Heart left ventricle (tissue), 16 donors: Measurements from ENCODE around the gene SPATA2. TPM values are rescaled to one million over a fixed set of nuclear protein-coding genes. Genes with fewer than 3 reads are reported as not detected.
A peak's percentile ranks its signal among the peaks of the same experiment; 100 is the strongest.

Source experiments
- ATAC-seq, 4 donors: fragments of 200-7000 bp; cut with Tn5 transposase; one replicate each; pipeline ENCODE4 v1.9.1; 2020 to 2022; ENCODE audit warnings: moderate library complexity in 4 of 4, mild to moderate bottlenecking in 3 of 4, moderate number of reproducible peaks in 1 of 4
- DNase-seq, 5 donors: peaks; one replicate each; pipeline ENCODE4 v3.0.0-alpha.2; 2020
- H3K27ac ChIP-seq, 12 donors: fragments of 200-600 bp; sonication (generic) in 4 of 12; one replicate each; pipeline versions ENCODE4 v1.5.0 to v1.8.0; 2016 to 2022; ENCODE audit warnings: mild to moderate bottlenecking in 2 of 12
- H3K27me3 ChIP-seq, 9 donors: fragments of 200-600 bp; sonication (generic) in 2 of 9; one replicate each; pipeline versions ENCODE4 v1.5.1 to v1.8.0; 2016 to 2022; ENCODE audit warnings: mild to moderate bottlenecking in 3 of 9
- H3K36me3 ChIP-seq, 9 donors: fragments of 200-600 bp; sonication (generic) in 2 of 9; one replicate each; pipeline versions ENCODE4 v1.5.0 to v1.8.0; 2018 to 2022; ENCODE audit warnings: mild to moderate bottlenecking in 2 of 9
- H3K4me1 ChIP-seq, 12 donors: fragments of 200-600 bp; sonication (generic) in 4 of 12; one replicate each; pipeline versions ENCODE4 v1.5.0 to v1.8.0; 2016 to 2022; ENCODE audit warnings: mild to moderate bottlenecking in 3 of 12
- H3K4me3 ChIP-seq, 12 donors: fragments of 200-600 bp; sonication (generic) in 4 of 12; one replicate each; pipeline versions ENCODE4 v1.5.0 to v1.8.0; 2017 to 2022; ENCODE audit warnings: mild to moderate bottlenecking in 9 of 12, moderate library complexity in 4 of 12
- H3K9me3 ChIP-seq, 12 donors: fragments of 200-600 bp; sonication (generic) in 4 of 12; one replicate each; pipeline versions ENCODE4 v1.5.0 to v1.8.0; 2016 to 2022; ENCODE audit warnings: mild to moderate bottlenecking in 1 of 12
- POLR2A ChIP-seq, 2 donors: fragments of 450-650 bp; IDR thresholded peaks; one replicate each; pipeline ENCODE4 v1.6.1; 2017; ENCODE audit warnings: antibody characterized with exemption in 2 of 2, mild to moderate bottlenecking in 2 of 2, moderate library complexity in 2 of 2
- WGBS, 4 donors: extraction: QIAGEN DNeasy Blood & Tissue Kit in 2 of 4; methylation state at CpG; one replicate each; pipeline versions ENCODE4 v1.1.5 to v1.1.7; 2013 to 2018; 5-methylcytosine and 5-hydroxymethylcytosine counted together
- intact Hi-C, 10 donors: fragments of 100-400 bp; cut with DNase I; formaldehyde crosslinking; loops; one replicate each; pipeline versions ENCODE4 v1.11.1 to v1.14.2; 2022
- polyA plus RNA-seq, 2 donors: library from polyadenylated mRNA; stranded (reverse); fragments of 200-250 nt; gene quantifications; one replicate each; pipeline ENCODE4 v1.2.3, GENCODE V29; 2013
- total RNA-seq, 9 donors: library from RNA; depleted of rRNA in 2 of 9; stranded (reverse); fragments of >200 nt in 2 of 9; fragmentation: NEBNext Ultra II Directional in 3 of 9; extraction: Animal tissue kit (Norgen Biotek cat#: 25700) in 3 of 9; gene quantifications; one replicate each; pipeline versions ENCODE4 v1.1.0 to v1.2.4, GENCODE V29; 2016 to 2023
- TF ChIP-seq, protein P1 (sequence below), 12 donors: fragments of 200-600 bp; sonication (generic) in 4 of 12; IDR thresholded peaks; one replicate each; pipeline versions ENCODE4 v1.5.0 to v1.8.0; 2018 to 2022; ENCODE audit warnings: antibody characterized with exemption in 12 of 12, mild to moderate bottlenecking in 5 of 12
- donor health status: ischemic (EF 13 %, LVEDD 7.1; RV severe dilation, severe dysfunction).
- donor health status: healthy with polysubstance abuse.
- donor health status: DM: no; HTN: yes; CAD: no.
- donor health status: DM: no; HTN: no; CAD: no.
- donor health status: ischemic (EF 25% LVEDD 6.9; RV normal size, moderate dysfunction).
- donor health status: ischemic (EF 25% LVEDD 5.7; RV mildly dilated, moderate dysfunction).
- donor health status: healthy.
- donor health status: DM: yes; HTN: yes; CAD: no.
- donor health status: ischemic (EF 35%, LVEDD 5.7; RV mildly dilated, moderate dysfunction).
- donor health status: nonischemic (EF 11% LVEDD 7.7; RV severe dilation, severe dysfunction).
- donor health status: DM: yes; HTN: yes; CAD: no.
- donor health status: PGD.
- donor health status: ischemic (EF 29% LVEDD 5.4; RV normal size, mild dysfunction).
- donor health status: nonischemic (EF 23%, LVEDD 6.1; RV moderate dilation, normal function).

SPATA2 gene
- total and polyA plus RNA-seq, 11 donors, result 4.3 to 9.3 (median 7.8) TPM

DNA sequence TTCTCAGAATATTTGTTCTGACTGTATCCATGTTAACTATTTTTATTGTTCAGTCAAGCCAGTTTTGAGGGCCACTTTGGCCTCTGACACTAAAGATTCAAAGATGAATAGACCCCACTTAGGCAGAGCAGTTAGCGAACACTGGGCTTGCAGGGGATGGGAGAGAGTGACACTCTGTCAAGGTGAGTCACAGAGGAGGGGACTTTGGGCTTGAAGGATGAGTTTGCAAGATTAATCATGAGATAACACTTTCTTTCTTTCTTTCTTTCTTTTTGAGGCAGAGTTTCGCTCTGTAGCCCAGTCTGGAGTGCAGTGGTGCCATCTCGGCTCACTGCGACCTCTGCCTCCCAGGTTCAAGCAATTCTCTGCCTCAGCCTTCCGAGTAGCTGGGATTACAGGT, 46.4 kb downstream of the SPATA2 start:
- ATAC-seq, result no peak
- H3K36me3 ChIP-seq, result peaks cover 0 to 86% (median 67%) of the 10 kb centered on the region in 9 donors
- intact Hi-C loops, result no loop called here

DNA sequence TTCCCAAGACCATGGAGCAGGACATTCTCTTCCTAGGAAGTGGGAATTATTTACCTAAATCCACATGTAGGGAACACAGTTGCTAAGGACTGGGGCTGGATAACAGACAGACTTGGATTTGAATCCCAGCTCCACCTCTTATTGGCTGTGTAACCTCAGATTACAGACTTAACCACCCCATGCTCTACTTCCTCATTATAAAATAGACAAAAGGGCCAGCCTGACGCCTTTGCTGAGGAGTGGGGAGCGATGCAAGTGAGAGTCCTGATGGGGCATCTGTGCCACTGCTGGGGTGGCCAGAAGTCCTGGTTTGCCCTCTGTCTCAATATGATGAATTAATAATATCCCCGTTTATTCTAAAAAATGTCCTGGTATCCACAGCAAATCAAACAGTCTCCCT, 46.8 kb downstream of the SPATA2 start:
- TF ChIP-seq, protein P1, sequence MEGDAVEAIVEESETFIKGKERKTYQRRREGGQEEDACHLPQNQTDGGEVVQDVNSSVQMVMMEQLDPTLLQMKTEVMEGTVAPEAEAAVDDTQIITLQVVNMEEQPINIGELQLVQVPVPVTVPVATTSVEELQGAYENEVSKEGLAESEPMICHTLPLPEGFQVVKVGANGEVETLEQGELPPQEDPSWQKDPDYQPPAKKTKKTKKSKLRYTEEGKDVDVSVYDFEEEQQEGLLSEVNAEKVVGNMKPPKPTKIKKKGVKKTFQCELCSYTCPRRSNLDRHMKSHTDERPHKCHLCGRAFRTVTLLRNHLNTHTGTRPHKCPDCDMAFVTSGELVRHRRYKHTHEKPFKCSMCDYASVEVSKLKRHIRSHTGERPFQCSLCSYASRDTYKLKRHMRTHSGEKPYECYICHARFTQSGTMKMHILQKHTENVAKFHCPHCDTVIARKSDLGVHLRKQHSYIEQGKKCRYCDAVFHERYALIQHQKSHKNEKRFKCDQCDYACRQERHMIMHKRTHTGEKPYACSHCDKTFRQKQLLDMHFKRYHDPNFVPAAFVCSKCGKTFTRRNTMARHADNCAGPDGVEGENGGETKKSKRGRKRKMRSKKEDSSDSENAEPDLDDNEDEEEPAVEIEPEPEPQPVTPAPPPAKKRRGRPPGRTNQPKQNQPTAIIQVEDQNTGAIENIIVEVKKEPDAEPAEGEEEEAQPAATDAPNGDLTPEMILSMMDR (IDR thresholded peaks at IDR 0.05), result no peak
- no peak for TF ChIP-seq POLR2A (IDR thresholded peaks at IDR 0.05)
- ATAC-seq (no peak), DNase-seq (no peak)
- H3K9me3 ChIP-seq, result no peaks in the 10 kb centered on the region
- intact Hi-C loops, result no loop called here
- WGBS, 4 donors, result 92 to 94% (median 93%) methylated on average over 3 of the region's 3 CpGs
- no peak overlapping the region for H3K4me3 ChIP-seq
- H3K27ac ChIP-seq, result no peak overlapping the region
- H3K27me3 ChIP-seq, result no peaks in the 10 kb centered on the region
- no peaks in the 10 kb centered on the region for H3K4me1 ChIP-seq
- H3K36me3 ChIP-seq, result peaks cover 0 to 87% (median 70%) of the 10 kb centered on the region in 9 donors

More for the DNA sequence above, 46.4 kb downstream of the SPATA2 start:
- no peaks in the 10 kb centered on the region for H3K9me3 ChIP-seq
- WGBS, 4 donors, result 76 to 86% (median 81%) methylated on average over 5 of the region's 5 CpGs
- H3K4me1 ChIP-seq, result no peaks in the 10 kb centered on the region
- no peak overlapping the region for H3K27ac ChIP-seq
- TF ChIP-seq, protein P1 (IDR thresholded peaks at IDR 0.05), result no peak
- no peak for TF ChIP-seq POLR2A (IDR thresholded peaks at IDR 0.05)
- no peak for DNase-seq
- no peaks in the 10 kb centered on the region for H3K27me3 ChIP-seq
- H3K4me3 ChIP-seq, result no peak overlapping the region

DNA sequence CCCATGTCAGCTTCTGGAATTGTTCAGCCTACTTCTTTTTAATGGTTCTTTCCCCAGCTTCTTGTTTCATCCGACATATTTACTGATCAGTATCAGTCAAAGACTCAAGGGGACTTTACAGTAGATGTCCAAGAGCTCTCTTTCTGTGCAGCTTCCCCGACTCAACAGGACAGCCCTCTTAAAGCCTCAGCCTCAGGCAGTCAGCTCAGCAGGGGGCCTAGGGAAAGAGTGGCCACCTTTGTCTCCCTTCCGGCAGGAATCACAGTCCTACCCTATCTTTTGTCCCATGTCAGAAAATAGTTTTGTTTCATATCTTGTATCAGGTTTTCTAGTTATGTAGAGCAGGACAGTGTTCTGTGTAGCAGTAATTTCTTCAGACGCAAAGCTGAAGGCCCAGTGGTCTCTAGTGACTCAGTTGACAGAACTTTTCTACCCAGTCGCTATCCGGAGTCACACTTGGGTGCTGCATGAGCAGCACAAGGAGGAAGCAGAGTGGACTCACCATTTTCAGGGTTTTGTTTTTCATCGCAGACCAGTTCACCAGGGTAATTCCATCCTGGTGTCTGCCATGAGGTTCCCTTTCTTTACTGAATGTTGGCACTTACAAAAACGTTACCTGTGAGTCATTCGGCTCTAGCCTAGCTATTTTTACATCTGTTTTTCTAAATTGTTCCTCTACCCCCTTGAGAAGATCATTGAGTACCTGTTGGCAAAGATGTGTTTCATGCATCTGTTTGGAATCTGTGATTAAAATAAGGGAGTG, 47.7 kb downstream of the SPATA2 start:
- no peak for ATAC-seq
- peaks cover 0 to 84% (median 78%) of the 10 kb centered on the region in 9 donors for H3K36me3 ChIP-seq
- no peaks in the 10 kb centered on the region for H3K4me1 ChIP-seq
- no peak overlapping the region for H3K27ac ChIP-seq
- intact Hi-C loops, result no loop called here
- H3K27me3 ChIP-seq, result no peaks in the 10 kb centered on the region
- WGBS, 4 donors, result 80 to 93% (median 86%) methylated on average over 9 of the region's 9 CpGs
- no peaks in the 10 kb centered on the region for H3K9me3 ChIP-seq
- H3K4me3 ChIP-seq, result no peak overlapping the region
- DNase-seq, result no peak
- TF ChIP-seq POLR2A (IDR thresholded peaks at IDR 0.05), result no peak
- TF ChIP-seq, protein P1 (IDR thresholded peaks at IDR 0.05), result no peak

DNA sequence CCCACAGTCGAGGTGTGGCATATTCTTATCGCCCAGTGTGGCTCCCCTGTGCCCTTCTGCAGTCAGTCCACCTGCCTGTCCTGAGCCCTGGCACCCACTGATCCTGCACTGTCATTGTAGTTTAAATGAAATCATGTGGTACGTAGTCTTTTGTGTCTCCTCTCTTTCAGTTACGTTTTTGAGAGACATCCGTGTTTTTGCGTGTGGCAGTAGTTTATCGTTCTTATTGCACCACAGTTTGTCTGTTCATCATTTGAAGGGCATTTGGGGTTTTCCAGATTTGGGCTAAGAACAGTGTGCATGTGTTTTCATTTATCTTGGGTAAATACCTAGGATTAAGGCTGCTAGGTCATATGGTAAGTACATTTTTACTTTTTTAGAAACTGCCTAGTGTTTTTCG, 49.3 kb downstream of the SPATA2 start:
- intact Hi-C loops, result no loop called here
- TF ChIP-seq, protein P1 (IDR thresholded peaks at IDR 0.05), result no peak
- no peak for TF ChIP-seq POLR2A (IDR thresholded peaks at IDR 0.05)
- Histone ChIP-seq H3K9me3 (no peaks in the 10 kb centered on the region), H3K36me3 (peaks cover 0 to 87% (median 70%) of the 10 kb centered on the region in 9 donors), H3K27me3 (no peaks in the 10 kb centered on the region), H3K27ac (no peak overlapping the region), H3K4me1 (no peaks in the 10 kb centered on the region), H3K4me3 (no peak overlapping the region)
- 90 to 96% (median 94%) methylated on average over 8 of the region's 8 CpGs for WGBS, 4 donors
- no peak for DNase-seq
- ATAC-seq, result peak in 1 of 4 donors; percentile 26
